NCI-H146 treated with DMSO at 0.1 percent for 48 hours (cell line): ENCODE measurements around the gene FBN1.

Source experiments
- DNase-seq: peaks from one replicate; lab custom pipeline; 2025; ENCODE audit not compliant: unreplicated experiment; lab: John Stamatoyannopoulos, UW

Gene FBN1

GRCh38 chr15:48582452-48583247, 62.9 kb downstream of the FBN1 start:
- DNase-seq: no peak

GRCh38 chr15:48581219-48581618, 64.3 kb downstream of the FBN1 start:
- DNase-seq: no peak

GRCh38 chr15:48580736-48581135, 64.8 kb downstream of the FBN1 start:
- no peak for DNase-seq

GRCh38 chr15:48579945-48580671, 65.4 kb downstream of the FBN1 start:
- DNase-seq: no peak

- no peak for DNase-seq
Measured at GRCh38 chr15:48578965-48579364, 66.5 kb downstream of the FBN1 start.

GRCh38 chr15:48577469-48577868, 68.0 kb downstream of the FBN1 start:
- DNase-seq: no peak

- DNase-seq: no peak
Measured at GRCh38 chr15:48574187-48574586, 71.3 kb downstream of the FBN1 start.

- no peak for DNase-seq
Measured at GRCh38 chr15:48573780-48574179, 71.7 kb downstream of the FBN1 start.

GRCh38 chr15:48572823-48573222, 72.7 kb downstream of the FBN1 start:
- DNase-seq: no peak

GRCh38 chr15:48571510-48571909, 74.0 kb downstream of the FBN1 start:
- no peak for DNase-seq

- DNase-seq: no peak
Measured at GRCh38 chr15:48570822-48571221, 74.7 kb downstream of the FBN1 start.

GRCh38 chr15:48569591-48570302, 75.8 kb downstream of the FBN1 start:
- DNase-seq: no peak

- DNase-seq: no peak
Measured at GRCh38 chr15:48566668-48567067, 78.8 kb downstream of the FBN1 start.

- no peak for DNase-seq
Measured at GRCh38 chr15:48565560-48566482, 79.7 kb downstream of the FBN1 start.

GRCh38 chr15:48564690-48565089, 80.8 kb downstream of the FBN1 start:
- peak; percentile 43 for DNase-seq

GRCh38 chr15:48563934-48564333, 81.6 kb downstream of the FBN1 start:
- DNase-seq: peak; percentile 41

- no peak for DNase-seq
Measured at GRCh38 chr15:48560321-48561051, 85.0 kb downstream of the FBN1 start.

GRCh38 chr15:48559285-48559684, 86.2 kb downstream of the FBN1 start:
- no peak for DNase-seq

- no peak for DNase-seq
Measured at GRCh38 chr15:48558226-48558625, 87.3 kb downstream of the FBN1 start.

GRCh38 chr15:48557335-48557734, 88.2 kb downstream of the FBN1 start:
- no peak for DNase-seq
